Tibial nerve (tissue), 4 donors: ENCODE results near the gene SPSB3.

Experiments used
- CTCF ChIP-seq, 5 experiments: fragments of 200-600 bp in 3 of 5; fragments of 450-650 bp in 2 of 5; sonication (generic) in 3 of 5; IDR thresholded peaks; one replicate each; pipeline ENCODE4 v1.5.1; 2016 to 2019; ENCODE audit warnings: antibody characterized with exemption in 5 of 5, mild to moderate bottlenecking in 3 of 5, moderate library complexity in 2 of 5
- EP300 ChIP-seq, 2 donors: sonication (generic); formaldehyde crosslinking; IDR thresholded peaks; one replicate each; pipeline ENCODE4 v1.6.1; 2017; ENCODE audit warnings: antibody characterized with exemption in 2 of 2, mild to moderate bottlenecking in 1 of 2
- POLR2A ChIP-seq, 2 donors: fragments of 450-650 bp; IDR thresholded peaks; one replicate each; pipeline ENCODE4 v1.6.1; 2017; ENCODE audit warnings: antibody characterized with exemption in 2 of 2, mild to moderate bottlenecking in 2 of 2, moderate library complexity in 2 of 2

DNA sequence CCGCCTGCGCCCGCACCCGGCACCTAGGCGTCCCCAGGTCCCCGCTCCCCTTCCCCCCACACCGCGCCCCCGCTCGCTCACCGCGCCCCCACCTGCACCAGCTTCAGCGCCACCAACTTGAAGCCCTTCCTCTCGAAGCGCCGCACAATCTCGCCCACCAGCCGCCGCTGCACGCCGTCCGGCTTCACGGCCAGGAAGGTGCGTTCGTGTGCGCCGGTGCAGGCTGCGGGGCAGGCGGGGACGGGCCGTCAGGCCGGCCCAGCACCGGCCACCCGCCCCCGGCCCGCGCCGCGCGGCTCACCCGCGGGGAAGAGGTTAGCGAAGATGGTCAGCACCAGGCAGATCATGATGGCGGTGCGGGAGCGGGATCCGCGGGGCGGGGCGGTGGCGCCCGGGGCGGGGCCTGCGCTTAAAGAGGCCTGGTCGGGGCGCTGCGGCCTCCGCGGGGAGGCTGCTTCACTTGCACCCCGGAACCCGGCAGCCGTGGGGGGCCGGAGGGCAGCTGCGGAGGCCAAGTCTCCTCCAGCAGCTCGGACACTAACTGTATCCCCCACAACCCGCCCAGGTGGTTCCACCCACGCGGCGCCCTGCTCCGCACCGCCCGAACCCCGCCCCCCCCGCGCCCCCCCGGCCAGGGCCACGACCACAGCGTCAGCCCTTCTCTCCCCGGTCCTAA is 11.0 kb downstream of the SPSB3 start, which contains the start of gene NME3:
- TF ChIP-seq CTCF (IDR thresholded peaks at IDR 0.05) (no peak), POLR2A (IDR thresholded peaks at IDR 0.05) (no peak), EP300 (IDR thresholded peaks at IDR 0.05) (no peak)
